ENCODE measurements around the gene CTNNBIP1. TPM values are rescaled to one million over a fixed set of nuclear protein-coding genes. Genes with fewer than 3 reads are reported as not detected.

CTNNBIP1 gene
- total RNA-seq, 4 donors from 2014 or later, result 13.3 to 42.6 (median 15.7) TPM

DNA sequence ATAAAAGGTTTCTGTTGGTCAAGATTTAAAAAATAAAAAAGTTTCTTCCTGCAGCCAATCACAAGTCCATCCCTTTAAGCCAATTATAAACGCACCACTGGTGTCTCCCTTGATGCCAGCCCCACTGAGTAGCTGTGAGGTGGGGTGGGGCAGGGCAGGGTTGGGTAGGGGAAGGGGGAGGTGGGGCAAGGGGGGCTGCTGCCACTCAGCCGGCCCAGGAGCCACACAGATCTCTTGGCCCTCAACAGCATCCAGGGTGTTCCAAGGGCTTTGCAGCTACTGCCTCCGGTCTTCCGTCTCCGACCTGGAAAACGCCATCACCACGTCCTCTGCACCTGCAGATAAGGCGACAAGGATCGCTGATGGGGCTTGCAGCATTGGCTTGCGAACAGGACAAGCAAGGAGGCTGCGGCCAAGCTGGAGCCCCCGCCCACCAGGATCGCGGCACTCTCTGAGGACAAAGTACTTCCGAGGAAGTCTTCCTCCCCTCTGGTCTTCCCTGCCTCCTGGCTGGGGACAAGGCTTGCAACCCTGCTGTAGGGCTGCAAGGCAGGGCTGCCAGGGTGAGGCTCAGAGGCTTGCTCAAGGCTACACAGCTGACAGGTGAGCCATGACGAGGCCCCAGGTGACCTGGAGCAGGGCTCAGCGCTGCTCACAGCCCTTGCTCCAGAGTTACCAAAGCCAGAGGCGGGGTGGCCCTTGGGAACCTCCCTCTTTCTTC lies 59.5 kb downstream of the CTNNBIP1 start:
- DNase-seq (ENCODE audit: low spot score) (no peak), ATAC-seq (ENCODE audit: low FRiP score) (no peak)
- TF ChIP-seq, protein P1, sequence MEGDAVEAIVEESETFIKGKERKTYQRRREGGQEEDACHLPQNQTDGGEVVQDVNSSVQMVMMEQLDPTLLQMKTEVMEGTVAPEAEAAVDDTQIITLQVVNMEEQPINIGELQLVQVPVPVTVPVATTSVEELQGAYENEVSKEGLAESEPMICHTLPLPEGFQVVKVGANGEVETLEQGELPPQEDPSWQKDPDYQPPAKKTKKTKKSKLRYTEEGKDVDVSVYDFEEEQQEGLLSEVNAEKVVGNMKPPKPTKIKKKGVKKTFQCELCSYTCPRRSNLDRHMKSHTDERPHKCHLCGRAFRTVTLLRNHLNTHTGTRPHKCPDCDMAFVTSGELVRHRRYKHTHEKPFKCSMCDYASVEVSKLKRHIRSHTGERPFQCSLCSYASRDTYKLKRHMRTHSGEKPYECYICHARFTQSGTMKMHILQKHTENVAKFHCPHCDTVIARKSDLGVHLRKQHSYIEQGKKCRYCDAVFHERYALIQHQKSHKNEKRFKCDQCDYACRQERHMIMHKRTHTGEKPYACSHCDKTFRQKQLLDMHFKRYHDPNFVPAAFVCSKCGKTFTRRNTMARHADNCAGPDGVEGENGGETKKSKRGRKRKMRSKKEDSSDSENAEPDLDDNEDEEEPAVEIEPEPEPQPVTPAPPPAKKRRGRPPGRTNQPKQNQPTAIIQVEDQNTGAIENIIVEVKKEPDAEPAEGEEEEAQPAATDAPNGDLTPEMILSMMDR (IDR thresholded peaks at IDR 0.05), result no peak

DNA sequence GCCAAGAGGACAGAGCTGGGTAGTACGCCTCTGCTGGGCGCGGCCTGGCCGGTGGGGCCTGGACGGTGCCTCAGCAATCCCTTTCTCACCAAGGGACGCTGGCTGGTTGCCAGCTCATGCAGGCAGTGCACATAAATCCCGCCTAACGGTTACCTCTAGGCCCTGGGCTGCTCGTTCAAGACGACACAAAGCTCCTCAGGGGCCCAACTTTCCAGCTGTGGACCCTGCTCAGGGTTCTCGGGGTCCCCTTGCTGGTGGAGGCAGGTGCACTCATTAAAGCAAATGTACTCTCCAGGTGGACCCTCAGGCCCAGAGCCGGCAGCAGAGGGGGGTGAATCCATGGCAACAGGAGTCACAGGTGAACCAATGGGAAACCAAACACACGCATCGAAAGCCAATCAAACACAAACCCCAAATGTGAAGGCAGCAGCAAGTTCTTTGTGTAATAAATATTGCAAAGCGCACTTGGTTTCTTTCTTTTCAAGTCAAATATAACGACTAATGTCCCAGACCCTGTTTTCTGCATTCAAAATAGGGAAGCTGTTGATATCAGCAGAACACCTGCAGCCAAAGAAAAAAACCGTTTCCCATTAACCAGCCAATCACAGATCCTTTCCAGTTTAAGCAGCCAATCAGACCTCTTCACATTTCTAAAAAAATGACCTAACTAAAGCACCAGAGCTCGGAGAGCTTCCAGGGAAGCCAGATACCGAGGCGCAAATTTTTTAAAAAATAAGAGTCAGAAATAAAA lies 60.2 kb downstream of the CTNNBIP1 start:
- ATAC-seq (ENCODE audit: low FRiP score), result no peak
- no peak for DNase-seq (ENCODE audit: low spot score)
- TF ChIP-seq, protein P1 (IDR thresholded peaks at IDR 0.05), result no peak

DNA sequence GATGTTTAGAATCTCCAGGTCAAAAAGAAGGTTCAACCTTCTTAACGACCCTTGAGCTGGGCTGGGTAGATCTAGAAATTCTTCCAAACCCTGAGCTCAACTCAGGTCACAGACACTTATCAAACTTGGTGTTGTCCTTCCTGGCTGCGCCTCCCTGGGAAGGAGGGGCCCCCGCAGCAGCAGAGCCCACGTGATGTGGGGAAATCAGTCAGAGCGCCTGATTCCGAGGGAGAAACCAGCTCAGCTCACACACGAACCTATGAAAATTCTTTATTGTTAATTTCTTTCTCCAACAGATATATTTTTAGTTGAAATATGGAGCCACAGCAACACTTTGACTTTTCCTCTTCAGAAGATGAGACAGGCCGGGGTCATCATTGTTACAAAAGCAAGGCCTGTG lies 62.0 kb downstream of the CTNNBIP1 start:
- ATAC-seq (ENCODE audit: low FRiP score) (no peak), DNase-seq (ENCODE audit: low spot score) (no peak)
- TF ChIP-seq, protein P1 (IDR thresholded peaks at IDR 0.05), result no peak

DNA sequence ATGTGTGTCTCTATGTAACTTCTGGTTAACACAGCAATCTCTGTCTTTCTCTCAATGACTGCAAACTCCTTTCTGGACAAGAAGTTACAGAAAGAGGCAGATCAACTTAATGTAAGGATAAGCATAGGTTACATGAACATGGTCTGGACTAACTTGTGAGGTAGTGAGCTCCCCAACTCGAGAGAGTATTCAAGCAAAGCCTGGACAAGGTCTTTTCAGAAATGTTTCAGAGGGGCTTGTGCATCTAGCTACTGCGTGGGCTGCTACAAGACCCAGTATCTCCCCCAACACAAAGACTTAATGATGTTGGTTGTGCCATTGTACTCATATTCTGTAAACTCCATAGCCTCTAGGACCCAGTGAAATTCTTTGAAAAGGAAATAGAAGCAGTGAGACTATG lies 62.8 kb downstream of the CTNNBIP1 start:
- TF ChIP-seq, protein P1 (IDR thresholded peaks at IDR 0.05), result no peak
- ATAC-seq (ENCODE audit: low FRiP score) (no peak), DNase-seq (ENCODE audit: low spot score) (no peak)

DNA sequence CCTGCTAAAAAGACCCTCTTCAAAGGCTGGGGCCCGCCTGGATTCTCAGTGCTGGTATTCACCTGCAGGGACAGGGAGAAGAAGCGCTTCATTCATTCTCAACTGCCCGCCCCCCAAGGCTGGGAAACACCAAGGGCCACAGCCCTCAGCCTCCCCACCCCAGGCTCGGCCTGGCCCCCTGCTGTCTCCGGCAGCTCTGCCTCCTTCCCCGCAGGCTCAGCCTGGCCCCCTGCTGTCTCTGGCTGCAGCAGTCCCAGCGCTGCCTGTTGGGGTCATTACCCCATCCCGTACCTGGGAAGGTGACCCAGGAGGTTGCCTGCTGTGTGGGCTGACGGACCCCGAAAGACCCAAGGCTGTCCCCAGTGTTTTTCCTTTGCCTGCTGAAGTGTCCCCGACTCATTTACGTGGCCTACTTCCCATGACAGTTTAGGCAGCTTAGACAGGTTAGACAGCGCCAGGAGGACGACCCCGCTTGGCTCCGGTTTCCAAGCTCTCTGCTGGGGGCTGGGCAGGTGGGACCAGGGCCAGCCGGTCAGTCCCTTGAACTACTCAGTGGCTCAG lies 63.4 kb downstream of the CTNNBIP1 start:
- DNase-seq (ENCODE audit: low spot score) (no peak), ATAC-seq (ENCODE audit: low FRiP score) (no peak)
- TF ChIP-seq, protein P1 (IDR thresholded peaks at IDR 0.05), result no peak

DNA sequence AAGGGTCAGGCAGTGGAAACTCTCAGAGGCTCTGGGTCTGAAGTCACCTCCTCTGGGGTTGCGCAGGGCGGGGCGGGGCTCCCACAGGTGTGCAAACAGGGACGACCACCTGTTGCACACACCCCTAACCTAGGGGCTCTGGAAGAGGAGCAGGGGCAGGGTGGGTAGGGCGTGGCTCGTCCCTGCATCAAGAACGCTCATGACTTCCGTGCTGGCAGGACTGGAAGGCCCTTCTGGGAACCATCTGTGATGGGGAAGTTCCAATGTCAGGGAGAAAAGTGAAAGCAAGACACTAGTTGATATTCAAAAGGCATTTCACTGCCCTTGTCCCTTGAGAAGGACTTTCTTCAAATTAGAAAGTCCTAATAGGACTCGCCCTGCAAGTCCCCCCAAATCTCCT lies 64.2 kb downstream of the CTNNBIP1 start:
- DNase-seq (ENCODE audit: low spot score) (no peak), ATAC-seq (ENCODE audit: low FRiP score) (no peak)
- TF ChIP-seq, protein P1 (IDR thresholded peaks at IDR 0.05), result no peak

All from omental fat pad (tissue), 4 donors.